ENCODE data around the gene PIK3R5.

- TF ChIP-seq CTCF (IDR thresholded peaks at IDR 0.05): no peak
- TF ChIP-seq POLR2A (IDR thresholded peaks at IDR 0.05): no peak
Observed at GRCh38 chr17:8867361-8867981, 98.0 kb downstream of the PIK3R5 start, which contains the start of gene PIK3R6.
